Spinal cord (tissue), 10 donors: ENCODE data around the gene SMIM41. TPM values are rescaled to one million over a fixed set of nuclear protein-coding genes. Genes with fewer than 3 reads are reported as not detected.

ENCODE experiments used
- DNase-seq, 6 donors: peaks; one replicate each; pipeline versions ENCODE4 v3.0.0 to v3.0.0-alpha.2; 2013 to 2015; ENCODE audit warnings: low spot score in 6 of 6, low read depth in 4 of 6
- H3K27ac ChIP-seq: one replicate; pipeline ENCODE4 v1.5.1; 2013; ENCODE audit warnings: low read depth, low read length, control low read depth
- H3K27me3 ChIP-seq: one replicate; pipeline ENCODE4 v1.6.1; 2013; ENCODE audit warnings: low read length; ENCODE audit not compliant: control insufficient read depth, insufficient read depth
- H3K36me3 ChIP-seq: one replicate; pipeline ENCODE4 v1.6.1; 2013; ENCODE audit warnings: low read length; ENCODE audit not compliant: control insufficient read depth, insufficient read depth
- H3K4me1 ChIP-seq: one replicate; pipeline ENCODE4 v1.6.1; 2013; ENCODE audit warnings: low read length; ENCODE audit not compliant: control insufficient read depth, insufficient read depth
- H3K4me3 ChIP-seq: one replicate; pipeline ENCODE4 v1.5.1; 2013; ENCODE audit warnings: low read depth, low read length, control low read depth
- H3K9me3 ChIP-seq: one replicate; pipeline ENCODE4 v1.6.1; 2013; ENCODE audit warnings: low read length; ENCODE audit not compliant: control insufficient read depth, insufficient read depth
- WGBS: methylation state at CpG from one replicate; pipeline ENCODE4 v1.1.5; 2013; ENCODE audit warnings: missing lambda C conversion rate; ENCODE audit not compliant: insufficient coverage; 5-methylcytosine and 5-hydroxymethylcytosine counted together
- polyA plus RNA-seq, 2 donors: library from polyadenylated mRNA; unstranded; fragments of 120-200 nt; gene quantifications; one replicate each; pipeline ENCODE4 v1.2.1, GENCODE V29; 2013; ENCODE audit not compliant: insufficient read length in 2 of 2
- total RNA-seq, 2 donors: library from RNA; depleted of rRNA in 1 of 2; stranded (reverse); fragments of 120-200 nt in 1 of 2; fragments of >200 nt in 1 of 2; gene quantifications; one replicate each; pipeline versions ENCODE4 v1.2.3 to v1.2.4, GENCODE V29; 2013 to 2014
- donor health status: healthy.

The SMIM41 gene
- total and polyA plus RNA-seq, 4 donors, result 0.23 to 0.79 (median 0.46) TPM

- Histone ChIP-seq H3K27ac (peak overlapping the region; percentile 93), H3K9me3 (no peaks in the 10 kb centered on the region), H3K36me3 (peaks cover 10% of the 10 kb centered on the region), H3K4me3 (no peak overlapping the region), H3K4me1 (peaks cover 67% of the 10 kb centered on the region), H3K27me3 (no peaks in the 10 kb centered on the region)
- WGBS, result 58% methylated on average over 6 of the region's 6 CpGs
- DNase-seq, result no peak
These were observed 17.1 kb upstream of the SMIM41 start for GRCh38 chr12:52062167-52063081.

GRCh38 chr12:52063082-52063924, 16.2 kb upstream of the SMIM41 start:
- H3K36me3 ChIP-seq, result peaks cover 9% of the 10 kb centered on the region
- H3K4me3 ChIP-seq, result no peak overlapping the region
- DNase-seq, result peak in 1 of 6 donors; percentile 71
- WGBS, result 59% methylated on average over 18 of the region's 20 CpGs
- H3K4me1 ChIP-seq, result peaks cover 67% of the 10 kb centered on the region
- peak overlapping the region; percentile 93 for H3K27ac ChIP-seq
- H3K27me3 ChIP-seq, result no peaks in the 10 kb centered on the region
- no peaks in the 10 kb centered on the region for H3K9me3 ChIP-seq

- Histone ChIP-seq H3K9me3 (no peaks in the 10 kb centered on the region), H3K4me1 (peaks cover 60% of the 10 kb centered on the region), H3K27ac (peak overlapping the region; percentile 93), H3K36me3 (peaks cover 1% of the 10 kb centered on the region), H3K27me3 (no peaks in the 10 kb centered on the region), H3K4me3 (no peak overlapping the region)
- WGBS, result 65% methylated on average over 8 of the region's 12 CpGs
- DNase-seq, result no peak
These were observed 15.4 kb upstream of the SMIM41 start for GRCh38 chr12:52063981-52064649.

GRCh38 chr12:52066346-52067080, 13.0 kb upstream of the SMIM41 start:
- H3K36me3 ChIP-seq, result no peaks in the 10 kb centered on the region
- H3K27me3 ChIP-seq, result no peaks in the 10 kb centered on the region
- peaks cover 54% of the 10 kb centered on the region for H3K4me1 ChIP-seq
- no peaks in the 10 kb centered on the region for H3K9me3 ChIP-seq
- DNase-seq, result no peak
- H3K4me3 ChIP-seq, result no peak overlapping the region
- WGBS, result 58% methylated on average over 2 of the region's 8 CpGs
- H3K27ac ChIP-seq, result no peak overlapping the region

- Histone ChIP-seq H3K4me3 (no peak overlapping the region), H3K9me3 (no peaks in the 10 kb centered on the region), H3K4me1 (peaks cover 50% of the 10 kb centered on the region), H3K27ac (no peak overlapping the region), H3K36me3 (no peaks in the 10 kb centered on the region), H3K27me3 (no peaks in the 10 kb centered on the region)
- no peak for DNase-seq
- WGBS, result 92% methylated on average over 2 of the region's 3 CpGs
These were observed 12.5 kb upstream of the SMIM41 start for GRCh38 chr12:52067081-52067374.

GRCh38 chr12:52069327-52070184, 9.9 kb upstream of the SMIM41 start, which contains the start of gene ATG101:
Gene ATG101, plus strand, starts transcription at chr12:52069978. Its CDS starts 3,673 bp downstream, at chr12:52073651.
- under 1% methylated on average over 59 of the region's 60 CpGs for WGBS
- no peaks in the 10 kb centered on the region for H3K27me3 ChIP-seq

GRCh38 chr12:52070185-52070925, 9.1 kb upstream of the SMIM41 start:
- peak overlapping the region; percentile 91 for H3K4me3 ChIP-seq
- peak overlapping the region; percentile 83 for H3K27ac ChIP-seq
- DNase-seq, result no peak
- H3K9me3 ChIP-seq, result no peaks in the 10 kb centered on the region
- WGBS, result 2% methylated on average over 32 of the region's 37 CpGs
- no peaks in the 10 kb centered on the region for H3K27me3 ChIP-seq
- H3K4me1 ChIP-seq, result peaks cover 24% of the 10 kb centered on the region
- peaks cover 26% of the 10 kb centered on the region for H3K36me3 ChIP-seq

More at GRCh38 chr12:52069327-52070184, 9.9 kb upstream of the SMIM41 start, which contains the start of gene ATG101:
- Histone ChIP-seq H3K9me3 (no peaks in the 10 kb centered on the region), H3K27ac (peak within 1 kb of the TSS; percentile 83), H3K4me3 (peak within 1 kb of the TSS; percentile 91), H3K36me3 (peaks cover 20% of the 10 kb centered on the region), H3K4me1 (peaks cover 30% of the 10 kb centered on the region)
- DNase-seq, result peak; percentile 86 to 98 (median 94)
